HepG2 (cell line): ENCODE measurements around the gene S100P. TPM values are rescaled to one million over a fixed set of nuclear protein-coding genes. Genes with fewer than 3 reads are reported as not detected.

Source experiments
- ATM ChIP-seq: fragments of 450-650 bp; IDR thresholded peaks from 2 replicates; pipeline ENCODE4 v1.7.1; 2017; ENCODE audit warnings: mild to moderate bottlenecking, borderline replicate concordance
- ESRRA ChIP-seq: sonication (generic); formaldehyde crosslinking; IDR thresholded peaks from 2 replicates; pipeline ENCODE4 v1.5.1; 2020; ENCODE audit warnings: mild to moderate bottlenecking, low read depth, missing genetic modification reagents
- RBM22 ChIP-seq: fragments of 200-400 bp; formaldehyde crosslinking; optimal IDR thresholded peaks from 2 replicates; pipeline ENCODE3; 2017; ENCODE audit warnings: mild to moderate bottlenecking, low read length, moderate library complexity
- SNRNP70 ChIP-seq: fragments of 200-400 bp; formaldehyde crosslinking; IDR thresholded peaks from 2 replicates; pipeline ENCODE4 v1.6.1; 2017; ENCODE audit warnings: mild to moderate bottlenecking, low read depth, low read length, moderate library complexity
- TAF1 ChIP-seq: sonication (generic); formaldehyde crosslinking; IDR thresholded peaks from 2 replicates; pipeline ENCODE4 v1.4.0; 2020; ENCODE audit warnings: missing genetic modification reagents
- ZFP41 ChIP-seq: sonication (generic); formaldehyde crosslinking; IDR thresholded peaks from 2 replicates; pipeline ENCODE4 v1.4.0; 2020; ENCODE audit warnings: mild to moderate bottlenecking, missing genetic modification reagents, borderline replicate concordance
- ZNF563 ChIP-seq: sonication (generic); formaldehyde crosslinking; IDR thresholded peaks from 2 replicates; pipeline ENCODE4 v1.8.0; 2022; ENCODE audit warnings: mild to moderate bottlenecking, moderate library complexity, missing genetic modification reagents
- ZNF672 ChIP-seq: sonication (generic); formaldehyde crosslinking; IDR thresholded peaks from 2 replicates; pipeline ENCODE4 v1.8.1; 2022; ENCODE audit warnings: missing genetic modification reagents
- ZNF709 ChIP-seq: sonication (generic); formaldehyde crosslinking; IDR thresholded peaks from 2 replicates; pipeline ENCODE4 v1.5.0; 2020; ENCODE audit warnings: mild to moderate bottlenecking, missing genetic modification reagents
- polyA plus RNA-seq, 8 experiments: library from polyadenylated mRNA; depleted of rRNA in 3 of 8; stranded (reverse) in 7 of 8; unstranded in 1 of 8; fragments of >200 nt; fragmentation: Illumina TruSeq in 4 of 8; extraction: Trizol in 4 of 8; gene quantifications; 2 replicates each; pipeline versions ENCODE4 v1.2.1 to v1.2.3, GENCODE V29; 2011 to 2016; ENCODE audit warnings: low read depth in 4 of 8, missing spikeins in 1 of 8, mixed read lengths in 1 of 8; ENCODE audit not compliant: insufficient read depth in 1 of 8
- total RNA-seq, 5 experiments: library from RNA; depleted of rRNA; stranded (reverse); fragments of >200 nt; fragmentation: Illumina TruSeq; extraction: Trizol; gene quantifications; 2 replicates each; pipeline ENCODE4 v1.2.3, GENCODE V29; 2016; ENCODE audit warnings: low read depth in 1 of 5
- TF ChIP-seq, protein P1 (sequence below): sonication (generic); formaldehyde crosslinking; IDR thresholded peaks from 2 replicates; pipeline ENCODE4 v1.5.1; 2020; ENCODE audit warnings: mild to moderate bottlenecking, missing genetic modification reagents, moderate library complexity
- TF ChIP-seq, protein P2 (sequence below): sonication (generic); formaldehyde crosslinking; IDR thresholded peaks from 2 replicates; pipeline ENCODE4 v1.5.0; 2020; ENCODE audit warnings: mild to moderate bottlenecking, missing genetic modification reagents, borderline replicate concordance
- TF ChIP-seq, protein P3 (sequence below): sonication (generic); formaldehyde crosslinking; IDR thresholded peaks from 2 replicates; pipeline ENCODE4 v1.4.0; 2020; ENCODE audit warnings: low read depth, mild to moderate bottlenecking, missing genetic modification reagents
- TF ChIP-seq, protein P4 (sequence below): IDR thresholded peaks from 2 replicates; pipeline ENCODE4 v1.6.1; 2016; ENCODE audit warnings: missing compliant biosample characterization, missing genetic modification reagents, borderline replicate concordance
- TF ChIP-seq, protein P5 (sequence below): IDR thresholded peaks from 2 replicates; pipeline ENCODE4 v1.6.1; 2016
- TF ChIP-seq, protein P6 (sequence below), 2 experiments: sonication (generic) in 1 of 2; formaldehyde crosslinking in 1 of 2; IDR thresholded peaks; 2 replicates each; pipeline versions ENCODE4 v1.4.0 to v1.6.1; 2018 to 2020; ENCODE audit warnings: missing genetic modification reagents in 2 of 2, borderline replicate concordance in 1 of 2, low read depth in 1 of 2, mild to moderate bottlenecking in 1 of 2, missing biosample characterization in 1 of 2

Gene S100P
- total and polyA plus RNA-seq, 2 of the 13 experiments (the other 11 are each of a cell fraction or from before 2014, with no cell fraction given), result 278 to 1,649 TPM

DNA sequence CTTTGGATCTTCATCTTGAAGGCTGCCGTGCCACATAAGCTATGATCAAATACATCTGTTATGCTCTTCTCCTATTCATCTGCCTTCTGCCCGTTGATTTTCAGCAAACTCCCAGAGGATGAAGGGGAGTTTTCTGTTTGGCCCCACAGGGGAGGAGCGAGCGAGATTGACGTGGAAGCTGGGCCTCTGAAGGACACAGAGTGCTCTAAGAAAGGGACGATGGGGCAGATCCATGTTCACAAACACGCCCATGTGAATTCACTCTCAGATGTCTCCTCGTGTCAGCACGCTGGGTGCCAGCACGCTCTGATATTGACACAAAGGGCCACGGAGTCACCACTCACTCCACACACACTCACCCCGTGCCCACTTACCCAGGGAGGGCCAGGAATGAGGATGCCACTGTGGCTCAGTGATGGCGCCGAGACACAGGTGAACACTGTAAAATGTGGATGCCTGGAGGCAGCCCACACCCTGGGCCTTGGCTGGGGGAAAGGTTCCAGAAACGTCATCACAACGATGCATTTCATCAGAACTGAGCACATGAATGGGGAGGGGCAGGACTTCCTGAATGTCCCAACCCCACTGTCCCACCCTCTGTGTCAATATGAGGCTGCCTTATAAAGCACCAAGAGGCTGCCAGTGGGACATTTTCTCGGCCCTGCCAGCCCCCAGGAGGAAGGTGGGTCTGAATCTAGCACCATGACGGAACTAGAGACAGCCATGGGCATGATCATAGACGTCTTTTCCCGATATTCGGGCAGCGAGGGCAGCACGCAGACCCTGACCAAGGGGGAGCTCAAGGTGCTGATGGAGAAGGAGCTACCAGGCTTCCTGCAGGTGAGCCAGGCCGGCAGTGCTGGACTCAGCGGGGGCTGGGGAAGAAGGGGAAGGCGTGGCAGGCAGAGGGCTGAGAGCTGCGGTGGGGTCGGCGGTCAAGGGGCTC is at the start of gene S100P (continued):
- TF ChIP-seq, protein P1, sequence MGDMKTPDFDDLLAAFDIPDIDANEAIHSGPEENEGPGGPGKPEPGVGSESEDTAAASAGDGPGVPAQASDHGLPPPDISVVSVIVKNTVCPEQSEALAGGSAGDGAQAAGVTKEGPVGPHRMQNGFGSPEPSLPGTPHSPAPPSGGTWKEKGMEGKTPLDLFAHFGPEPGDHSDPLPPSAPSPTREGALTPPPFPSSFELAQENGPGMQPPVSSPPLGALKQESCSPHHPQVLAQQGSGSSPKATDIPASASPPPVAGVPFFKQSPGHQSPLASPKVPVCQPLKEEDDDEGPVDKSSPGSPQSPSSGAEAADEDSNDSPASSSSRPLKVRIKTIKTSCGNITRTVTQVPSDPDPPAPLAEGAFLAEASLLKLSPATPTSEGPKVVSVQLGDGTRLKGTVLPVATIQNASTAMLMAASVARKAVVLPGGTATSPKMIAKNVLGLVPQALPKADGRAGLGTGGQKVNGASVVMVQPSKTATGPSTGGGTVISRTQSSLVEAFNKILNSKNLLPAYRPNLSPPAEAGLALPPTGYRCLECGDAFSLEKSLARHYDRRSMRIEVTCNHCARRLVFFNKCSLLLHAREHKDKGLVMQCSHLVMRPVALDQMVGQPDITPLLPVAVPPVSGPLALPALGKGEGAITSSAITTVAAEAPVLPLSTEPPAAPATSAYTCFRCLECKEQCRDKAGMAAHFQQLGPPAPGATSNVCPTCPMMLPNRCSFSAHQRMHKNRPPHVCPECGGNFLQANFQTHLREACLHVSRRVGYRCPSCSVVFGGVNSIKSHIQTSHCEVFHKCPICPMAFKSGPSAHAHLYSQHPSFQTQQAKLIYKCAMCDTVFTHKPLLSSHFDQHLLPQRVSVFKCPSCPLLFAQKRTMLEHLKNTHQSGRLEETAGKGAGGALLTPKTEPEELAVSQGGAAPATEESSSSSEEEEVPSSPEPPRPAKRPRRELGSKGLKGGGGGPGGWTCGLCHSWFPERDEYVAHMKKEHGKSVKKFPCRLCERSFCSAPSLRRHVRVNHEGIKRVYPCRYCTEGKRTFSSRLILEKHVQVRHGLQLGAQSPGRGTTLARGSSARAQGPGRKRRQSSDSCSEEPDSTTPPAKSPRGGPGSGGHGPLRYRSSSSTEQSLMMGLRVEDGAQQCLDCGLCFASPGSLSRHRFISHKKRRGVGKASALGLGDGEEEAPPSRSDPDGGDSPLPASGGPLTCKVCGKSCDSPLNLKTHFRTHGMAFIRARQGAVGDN, result peak; percentile 89
- TF ChIP-seq ZNF709 (CRISPR knock-in tag) (0 out of 2 replicates have a peak, but pooled peaks have one; percentile 43), SNRNP70 (no peak), ZNF563 (CRISPR knock-in tag) (peak; percentile 20; the same call in 1 of the 2 replicates), ZNF672 (CRISPR knock-in tag) (no peak), RBM22 (peak; percentile 23), ESRRA (no peak; the same call in none of the 2 replicates), TAF1 (CRISPR knock-in tag) (peak; percentile 86), ZFP41 (CRISPR knock-in tag) (0 out of 2 replicates have a peak, but pooled peaks have one; percentile 36), ATM (no peak)
- TF ChIP-seq, protein P2, sequence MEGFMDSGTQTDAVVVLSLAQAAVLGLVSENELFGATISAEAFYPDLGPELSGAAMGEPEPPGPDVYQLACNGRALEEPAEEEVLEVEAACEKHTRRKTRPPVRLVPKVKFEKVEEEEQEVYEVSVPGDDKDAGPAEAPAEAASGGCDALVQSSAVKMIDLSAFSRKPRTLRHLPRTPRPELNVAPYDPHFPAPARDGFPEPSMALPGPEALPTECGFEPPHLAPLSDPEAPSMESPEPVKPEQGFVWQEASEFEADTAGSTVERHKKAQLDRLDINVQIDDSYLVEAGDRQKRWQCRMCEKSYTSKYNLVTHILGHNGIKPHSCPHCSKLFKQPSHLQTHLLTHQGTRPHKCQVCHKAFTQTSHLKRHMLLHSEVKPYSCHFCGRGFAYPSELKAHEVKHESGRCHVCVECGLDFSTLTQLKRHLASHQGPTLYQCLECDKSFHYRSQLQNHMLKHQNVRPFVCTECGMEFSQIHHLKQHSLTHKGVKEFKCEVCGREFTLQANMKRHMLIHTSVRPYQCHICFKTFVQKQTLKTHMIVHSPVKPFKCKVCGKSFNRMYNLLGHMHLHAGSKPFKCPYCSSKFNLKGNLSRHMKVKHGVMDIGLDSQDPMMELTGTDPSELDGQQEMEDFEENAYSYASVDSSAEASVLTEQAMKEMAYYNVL (CRISPR knock-in tag), result peak; percentile 66; the same call in 1 of the 2 replicates
- TF ChIP-seq, protein P3, sequence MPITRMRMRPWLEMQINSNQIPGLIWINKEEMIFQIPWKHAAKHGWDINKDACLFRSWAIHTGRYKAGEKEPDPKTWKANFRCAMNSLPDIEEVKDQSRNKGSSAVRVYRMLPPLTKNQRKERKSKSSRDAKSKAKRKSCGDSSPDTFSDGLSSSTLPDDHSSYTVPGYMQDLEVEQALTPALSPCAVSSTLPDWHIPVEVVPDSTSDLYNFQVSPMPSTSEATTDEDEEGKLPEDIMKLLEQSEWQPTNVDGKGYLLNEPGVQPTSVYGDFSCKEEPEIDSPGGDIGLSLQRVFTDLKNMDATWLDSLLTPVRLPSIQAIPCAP, result no peak
- TF ChIP-seq, protein P4, sequence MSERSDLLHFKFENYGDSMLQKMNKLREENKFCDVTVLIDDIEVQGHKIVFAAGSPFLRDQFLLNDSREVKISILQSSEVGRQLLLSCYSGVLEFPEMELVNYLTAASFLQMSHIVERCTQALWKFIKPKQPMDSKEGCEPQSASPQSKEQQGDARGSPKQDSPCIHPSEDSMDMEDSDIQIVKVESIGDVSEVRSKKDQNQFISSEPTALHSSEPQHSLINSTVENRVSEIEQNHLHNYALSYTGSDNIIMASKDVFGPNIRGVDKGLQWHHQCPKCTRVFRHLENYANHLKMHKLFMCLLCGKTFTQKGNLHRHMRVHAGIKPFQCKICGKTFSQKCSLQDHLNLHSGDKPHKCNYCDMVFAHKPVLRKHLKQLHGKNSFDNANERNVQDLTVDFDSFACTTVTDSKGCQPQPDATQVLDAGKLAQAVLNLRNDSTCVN (CRISPR knock-in tag), result peak; percentile 63
- TF ChIP-seq, protein P5, sequence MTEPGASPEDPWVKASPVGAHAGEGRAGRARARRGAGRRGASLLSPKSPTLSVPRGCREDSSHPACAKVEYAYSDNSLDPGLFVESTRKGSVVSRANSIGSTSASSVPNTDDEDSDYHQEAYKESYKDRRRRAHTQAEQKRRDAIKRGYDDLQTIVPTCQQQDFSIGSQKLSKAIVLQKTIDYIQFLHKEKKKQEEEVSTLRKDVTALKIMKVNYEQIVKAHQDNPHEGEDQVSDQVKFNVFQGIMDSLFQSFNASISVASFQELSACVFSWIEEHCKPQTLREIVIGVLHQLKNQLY, result no peak
- TF ChIP-seq, protein P6, sequence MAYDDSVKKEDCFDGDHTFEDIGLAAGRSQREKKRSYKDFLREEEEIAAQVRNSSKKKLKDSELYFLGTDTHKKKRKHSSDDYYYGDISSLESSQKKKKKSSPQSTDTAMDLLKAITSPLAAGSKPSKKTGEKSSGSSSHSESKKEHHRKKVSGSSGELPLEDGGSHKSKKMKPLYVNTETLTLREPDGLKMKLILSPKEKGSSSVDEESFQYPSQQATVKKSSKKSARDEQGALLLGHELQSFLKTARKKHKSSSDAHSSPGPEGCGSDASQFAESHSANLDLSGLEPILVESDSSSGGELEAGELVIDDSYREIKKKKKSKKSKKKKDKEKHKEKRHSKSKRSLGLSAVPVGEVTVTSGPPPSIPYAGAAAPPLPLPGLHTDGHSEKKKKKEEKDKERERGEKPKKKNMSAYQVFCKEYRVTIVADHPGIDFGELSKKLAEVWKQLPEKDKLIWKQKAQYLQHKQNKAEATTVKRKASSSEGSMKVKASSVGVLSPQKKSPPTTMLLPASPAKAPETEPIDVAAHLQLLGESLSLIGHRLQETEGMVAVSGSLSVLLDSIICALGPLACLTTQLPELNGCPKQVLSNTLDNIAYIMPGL (CRISPR knock-in tag; IDR thresholded peaks at IDR 0.05; ENCODE audit: borderline replicate concordance in 1 of 2, low read depth in 1 of 2), result peak; percentile 49 to 71; a peak in 2 of 4 replicates
